Sigmoid colon (tissue), 7 donors: ENCODE measurements around the gene PRRT2. TPM values are rescaled to one million over a fixed set of nuclear protein-coding genes. Genes with fewer than 3 reads are reported as not detected.

Experiments used
- DNase-seq: peaks from one replicate; pipeline ENCODE4 v3.0.0-alpha.2; 2019
- H3K27ac ChIP-seq, 4 donors: fragments of 200-600 bp; sonication (generic); one replicate each; pipeline ENCODE4 v1.5.1; 2016 to 2019; ENCODE audit warnings: mild to moderate bottlenecking in 1 of 4
- H3K27me3 ChIP-seq, 3 donors: fragments of 200-600 bp; sonication (generic); one replicate each; pipeline ENCODE4 v1.5.1; 2019; ENCODE audit warnings: mild to moderate bottlenecking in 1 of 3
- H3K36me3 ChIP-seq, 4 donors: fragments of 200-600 bp; sonication (generic); one replicate each; pipeline ENCODE4 v1.5.1; 2016 to 2019
- H3K4me1 ChIP-seq, 4 donors: fragments of 200-600 bp; sonication (generic); one replicate each; pipeline ENCODE4 v1.5.1; 2017 to 2019
- H3K4me3 ChIP-seq, 4 donors: fragments of 200-600 bp; sonication (generic); one replicate each; pipeline ENCODE4 v1.5.1; 2017 to 2019; ENCODE audit warnings: mild to moderate bottlenecking in 2 of 4, moderate library complexity in 1 of 4
- H3K9me3 ChIP-seq, 4 donors: fragments of 200-600 bp in 3 of 4; sonication (generic) in 3 of 4; one replicate each; pipeline versions ENCODE4 v1.5.1 to v1.6.1; 2013 to 2019
- EP300 ChIP-seq, 4 donors: sonication (generic); formaldehyde crosslinking; IDR thresholded peaks; one replicate each; pipeline ENCODE4 v1.6.1; 2017; ENCODE audit warnings: antibody characterized with exemption in 4 of 4
- POLR2A ChIP-seq, 2 donors: fragments of 450-650 bp; IDR thresholded peaks; one replicate each; pipeline ENCODE4 v1.6.1; 2016; ENCODE audit warnings: antibody characterized with exemption in 2 of 2, mild to moderate bottlenecking in 2 of 2, moderate library complexity in 2 of 2
- POLR2AphosphoS5 ChIP-seq, 4 donors: sonication (generic); formaldehyde crosslinking; IDR thresholded peaks; one replicate each; pipeline ENCODE4 v1.6.1; 2017; ENCODE audit warnings: antibody characterized with exemption in 4 of 4
- WGBS, 2 donors: extraction: QIAGEN DNeasy Blood & Tissue Kit; methylation state at CpG; one replicate each; pipeline ENCODE4 v1.1.7; 2013; 5-methylcytosine and 5-hydroxymethylcytosine counted together
- intact Hi-C: fragments of 100-400 bp; cut with DNase I; formaldehyde crosslinking; loops from one replicate; pipeline ENCODE4 v1.15.1; 2023
- polyA plus RNA-seq, 3 donors: library from polyadenylated mRNA; stranded (reverse); fragments of 200-250 nt; gene quantifications; one replicate each; pipeline ENCODE4 v1.2.3, GENCODE V29; 2013
- total RNA-seq, 4 donors: library from RNA; depleted of rRNA; stranded (reverse); fragments of >200 nt; gene quantifications; one replicate each; pipeline ENCODE4 v1.1.0, GENCODE V29; 2016
- TF ChIP-seq, protein P1 (sequence below), 4 experiments: fragments of 450-650 bp in 3 of 4; fragments of 200-600 bp in 1 of 4; IDR thresholded peaks; one replicate each; pipeline ENCODE4 v1.5.1; 2016 to 2019; ENCODE audit warnings: antibody characterized with exemption in 4 of 4, mild to moderate bottlenecking in 3 of 4, moderate library complexity in 2 of 4
- donor health status: healthy with polysubstance abuse.
- donor health status: Bipolar disorder and iron deficiency.
- donor health status: healthy.

PRRT2 gene
- total and polyA plus RNA-seq, 7 donors = 0.69 to 22.7 (median 6.5) TPM; not detected in 1

DNA sequence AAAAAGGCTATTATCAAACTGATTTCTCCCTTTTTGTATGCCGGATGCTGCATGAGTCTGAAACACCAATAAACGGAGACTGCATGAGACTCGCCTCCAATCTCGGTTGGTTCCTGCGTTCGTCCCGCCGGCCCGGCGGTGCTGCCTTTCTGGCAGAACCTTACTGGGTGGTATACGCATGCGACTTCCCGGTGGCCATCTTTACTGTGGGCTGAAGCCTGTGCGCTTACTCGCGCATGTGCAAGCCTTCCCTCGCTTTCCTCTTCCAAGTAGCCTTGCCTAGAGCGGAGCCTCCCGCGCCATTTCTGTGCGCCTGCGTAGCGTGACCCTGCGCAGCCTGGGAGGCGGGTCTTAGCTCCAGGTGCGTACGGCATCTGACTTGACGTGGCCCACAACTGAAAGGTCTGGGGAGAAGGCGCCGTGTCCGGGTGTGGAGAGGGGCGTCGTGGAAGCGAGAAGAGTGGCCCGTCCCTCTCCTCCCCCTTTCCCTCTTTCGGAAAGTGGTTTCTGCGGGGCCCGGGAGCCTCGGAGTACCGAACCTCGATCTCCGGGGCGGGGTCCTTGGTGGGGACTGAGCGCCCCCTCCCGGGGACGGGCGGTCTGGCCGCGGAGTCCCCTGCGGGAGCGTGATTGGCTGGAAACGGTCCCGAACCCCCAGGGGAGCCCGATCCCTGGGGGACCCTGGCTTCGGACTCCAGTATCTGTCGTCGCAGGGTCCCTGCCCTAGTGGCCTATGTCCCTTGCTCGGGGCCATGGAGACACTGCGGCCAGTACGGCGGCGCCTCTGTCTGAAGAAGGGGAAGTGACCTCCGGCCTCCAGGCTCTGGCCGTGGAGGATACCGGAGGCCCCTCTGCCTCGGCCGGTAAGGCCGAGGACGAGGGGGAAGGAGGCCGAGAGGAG is 4.0 kb downstream of the PRRT2 start, which contains the start of gene PAGR1:
TSS of gene PAGR1 (plus strand) at position 360 of the 901 bp plus-strand sequence. CDS start at position 734, 374 bp downstream.
- Histone ChIP-seq H3K27ac (peak within 1 kb of the TSS; percentile 94 to 97 (median 95)), H3K4me3 (peak within 1 kb of the TSS; percentile 58 to 78 (median 66)), H3K9me3 (no peaks in the 10 kb centered on the region), H3K27me3 (no peaks in the 10 kb centered on the region), H3K36me3 (peaks cover 0 to 16% (median 4%) of the 10 kb centered on the region in 4 donors), H3K4me1 (peaks cover 0 to 79% (median 66%) of the 10 kb centered on the region in 4 donors)
- WGBS, 2 donors = 0% methylated on average over 70 of the region's 70 CpGs
- TF ChIP-seq POLR2AphosphoS5 (IDR thresholded peaks at IDR 0.05) (peak; percentile 72 to 85 (median 83)), EP300 (IDR thresholded peaks at IDR 0.05) (peak in 1 of 4 donors; percentile 35), POLR2A (IDR thresholded peaks at IDR 0.05) (peak; percentile 24 to 59)
- TF ChIP-seq, protein P1, sequence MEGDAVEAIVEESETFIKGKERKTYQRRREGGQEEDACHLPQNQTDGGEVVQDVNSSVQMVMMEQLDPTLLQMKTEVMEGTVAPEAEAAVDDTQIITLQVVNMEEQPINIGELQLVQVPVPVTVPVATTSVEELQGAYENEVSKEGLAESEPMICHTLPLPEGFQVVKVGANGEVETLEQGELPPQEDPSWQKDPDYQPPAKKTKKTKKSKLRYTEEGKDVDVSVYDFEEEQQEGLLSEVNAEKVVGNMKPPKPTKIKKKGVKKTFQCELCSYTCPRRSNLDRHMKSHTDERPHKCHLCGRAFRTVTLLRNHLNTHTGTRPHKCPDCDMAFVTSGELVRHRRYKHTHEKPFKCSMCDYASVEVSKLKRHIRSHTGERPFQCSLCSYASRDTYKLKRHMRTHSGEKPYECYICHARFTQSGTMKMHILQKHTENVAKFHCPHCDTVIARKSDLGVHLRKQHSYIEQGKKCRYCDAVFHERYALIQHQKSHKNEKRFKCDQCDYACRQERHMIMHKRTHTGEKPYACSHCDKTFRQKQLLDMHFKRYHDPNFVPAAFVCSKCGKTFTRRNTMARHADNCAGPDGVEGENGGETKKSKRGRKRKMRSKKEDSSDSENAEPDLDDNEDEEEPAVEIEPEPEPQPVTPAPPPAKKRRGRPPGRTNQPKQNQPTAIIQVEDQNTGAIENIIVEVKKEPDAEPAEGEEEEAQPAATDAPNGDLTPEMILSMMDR (IDR thresholded peaks at IDR 0.05) = peak; percentile 68 to 88 (median 82)
- peak; percentile 100 for DNase-seq
- intact Hi-C loops = loop anchor here (5.0 to 10.0 kb wide), 3 partner anchors 156 to 839 kb away; partner anchors contain the start of genes FBRS, PRR14, TAOK2 and TBX6

DNA sequence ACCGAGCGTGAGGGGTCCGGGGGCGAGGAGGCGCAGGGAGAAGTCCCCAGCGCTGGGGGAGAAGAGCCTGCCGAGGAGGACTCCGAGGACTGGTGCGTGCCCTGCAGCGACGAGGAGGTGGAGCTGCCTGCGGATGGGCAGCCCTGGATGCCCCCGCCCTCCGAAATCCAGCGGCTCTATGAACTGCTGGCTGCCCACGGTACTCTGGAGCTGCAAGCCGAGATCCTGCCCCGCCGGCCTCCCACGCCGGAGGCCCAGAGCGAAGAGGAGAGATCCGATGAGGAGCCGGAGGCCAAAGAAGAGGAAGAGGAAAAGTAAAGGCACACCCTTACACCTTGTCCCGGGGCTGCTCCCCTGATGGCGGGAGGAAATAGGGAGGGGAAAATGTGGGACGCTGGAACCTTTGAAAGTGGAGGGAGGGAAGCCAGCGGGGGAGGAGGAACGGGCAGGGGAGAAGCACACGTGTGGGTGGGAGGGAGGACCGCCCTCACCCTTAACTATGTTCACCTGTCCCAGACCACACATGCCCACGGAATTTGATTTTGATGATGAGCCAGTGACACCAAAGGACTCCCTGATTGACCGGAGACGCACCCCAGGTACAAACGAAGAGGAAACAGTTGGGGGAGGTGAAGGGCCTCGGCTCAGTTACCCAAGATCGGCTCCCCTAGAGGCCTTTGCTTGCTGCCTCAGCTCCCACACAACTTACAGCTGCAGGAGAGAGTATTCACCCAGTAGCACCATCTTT is 4.9 kb downstream of the PRRT2 start:
- Histone ChIP-seq H3K4me3 (peak overlapping the region; percentile 58 to 78 (median 66)), H3K4me1 (peaks cover 0 to 82% (median 71%) of the 10 kb centered on the region in 4 donors), H3K27ac (peak overlapping the region; percentile 94 to 97 (median 95)), H3K9me3 (no peaks in the 10 kb centered on the region), H3K27me3 (no peaks in the 10 kb centered on the region), H3K36me3 (peaks cover 0 to 16% (median 4%) of the 10 kb centered on the region in 4 donors)
- DNase-seq = peak; percentile 88
- intact Hi-C loops = loop anchor here (5.0 to 10.0 kb wide), 3 partner anchors 155 to 838 kb away; partner anchors contain the start of genes FBRS, PRR14, TAOK2 and TBX6
- 0 to 2% methylated on average over 37 of the region's 37 CpGs for WGBS, 2 donors
- no peak for TF ChIP-seq EP300 (IDR thresholded peaks at IDR 0.05)
- TF ChIP-seq POLR2A (IDR thresholded peaks at IDR 0.05) = peak in 1 of 2 donors; percentile 39
- TF ChIP-seq POLR2AphosphoS5 (IDR thresholded peaks at IDR 0.05) = peak in 3 of 4 donors; percentile 33 to 65 (median 54)

DNA sequence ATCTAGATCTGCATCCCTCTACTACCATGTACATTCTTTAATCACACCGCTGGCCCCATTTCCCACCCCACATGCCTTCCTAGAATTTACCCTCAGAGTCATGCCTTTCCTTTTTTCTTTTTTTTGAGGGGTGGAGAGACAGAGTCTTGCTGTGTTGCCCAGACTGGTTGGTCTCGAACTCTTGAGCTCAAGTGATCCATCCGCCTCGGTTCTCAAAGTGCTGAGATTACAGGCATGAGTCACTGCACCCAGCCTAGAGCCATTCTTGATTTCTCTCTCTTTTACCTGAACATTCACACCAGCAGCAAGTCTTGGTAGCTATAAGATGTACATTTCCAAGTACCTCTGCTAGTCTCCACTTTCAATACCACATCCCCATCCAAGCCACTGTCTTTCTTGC is 6.1 kb downstream of the PRRT2 start:
- TF ChIP-seq POLR2AphosphoS5 (IDR thresholded peaks at IDR 0.05) (no peak), POLR2A (IDR thresholded peaks at IDR 0.05) (no peak), EP300 (IDR thresholded peaks at IDR 0.05) (no peak)
- TF ChIP-seq, protein P1 (IDR thresholded peaks at IDR 0.05) = no peak
- Histone ChIP-seq H3K4me3 (no peak overlapping the region), H3K9me3 (no peaks in the 10 kb centered on the region), H3K27ac (peak overlapping the region in 2 of 4 donors; percentile 12 to 94), H3K36me3 (peaks cover 0 to 16% (median 4%) of the 10 kb centered on the region in 4 donors), H3K27me3 (no peaks in the 10 kb centered on the region), H3K4me1 (peaks cover 0 to 80% (median 71%) of the 10 kb centered on the region in 4 donors)
- intact Hi-C loops = loop anchor here (5.0 to 10.0 kb wide), 3 partner anchors 154 to 837 kb away; partner anchors contain the start of genes FBRS, PRR14, TAOK2 and TBX6
- 72 to 87% methylated on average over 4 of the region's 4 CpGs for WGBS, 2 donors
- DNase-seq = no peak

DNA sequence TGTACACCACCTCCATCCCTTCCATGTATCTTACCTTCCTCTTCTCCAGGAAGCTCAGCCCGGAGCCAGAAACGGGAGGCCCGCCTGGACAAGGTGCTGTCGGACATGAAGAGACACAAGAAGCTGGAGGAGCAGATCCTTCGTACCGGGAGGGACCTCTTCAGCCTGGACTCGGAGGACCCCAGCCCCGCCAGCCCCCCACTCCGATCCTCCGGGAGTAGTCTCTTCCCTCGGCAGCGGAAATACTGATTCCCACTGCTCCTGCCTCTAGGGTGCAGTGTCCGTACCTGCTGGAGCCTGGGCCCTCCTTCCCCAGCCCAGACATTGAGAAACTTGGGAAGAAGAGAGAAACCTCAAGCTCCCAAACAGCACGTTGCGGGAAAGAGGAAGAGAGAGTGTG is 7.5 kb downstream of the PRRT2 start:
- H3K9me3 ChIP-seq = no peaks in the 10 kb centered on the region
- TF ChIP-seq, protein P1 (IDR thresholded peaks at IDR 0.05) = no peak
- TF ChIP-seq POLR2A (IDR thresholded peaks at IDR 0.05) (no peak), EP300 (IDR thresholded peaks at IDR 0.05) (no peak), POLR2AphosphoS5 (IDR thresholded peaks at IDR 0.05) (no peak)
- H3K36me3 ChIP-seq = peaks cover 0 to 16% (median 4%) of the 10 kb centered on the region in 4 donors
- 20 to 67% methylated on average over 15 of the region's 15 CpGs for WGBS, 2 donors
- peak overlapping the region in 1 of 4 donors; percentile 58 for H3K4me3 ChIP-seq
- peaks cover 0 to 80% (median 71%) of the 10 kb centered on the region in 4 donors for H3K4me1 ChIP-seq
- no peak for DNase-seq
- peak overlapping the region; percentile 78 to 90 (median 84) for H3K27ac ChIP-seq
- intact Hi-C loops = loop anchor here (5.0 to 10.0 kb wide), 3 partner anchors 153 to 835 kb away; partner anchors contain the start of genes FBRS, PRR14, TAOK2 and TBX6
- no peaks in the 10 kb centered on the region for H3K27me3 ChIP-seq
